ENCODE data around the gene KDM4B.

KDM4B gene

DNA sequence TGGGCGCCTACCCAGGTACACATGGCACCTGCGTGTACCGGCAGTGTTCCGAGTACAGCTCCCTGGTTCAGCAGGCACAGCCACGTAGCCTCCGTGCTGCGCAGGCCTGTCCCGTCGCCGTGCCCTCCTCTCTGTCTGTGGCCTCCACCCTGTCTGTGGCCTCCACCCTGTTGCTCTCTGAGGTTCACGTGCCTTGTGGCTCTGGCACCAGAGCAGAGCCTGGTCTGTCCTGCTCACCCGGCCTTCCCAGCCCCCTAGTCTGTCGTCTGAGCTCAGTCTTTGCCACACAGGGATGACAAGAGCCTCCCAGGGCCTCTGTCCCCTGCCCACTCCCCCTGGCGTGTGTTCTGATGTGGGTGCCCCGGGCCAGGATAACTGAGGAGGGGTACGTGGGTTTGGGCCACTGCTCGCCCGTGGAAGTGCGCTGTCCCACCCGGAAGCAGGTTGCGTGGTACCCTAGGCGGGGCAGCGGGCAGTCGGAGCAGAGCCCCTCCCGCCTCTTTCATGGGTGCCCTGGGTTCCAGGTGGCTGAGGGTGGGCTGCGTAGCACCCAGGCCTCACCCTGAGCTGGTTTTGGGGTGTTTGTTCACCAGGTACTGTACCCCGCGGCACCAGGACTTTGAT, 71.7 kb downstream of the KDM4B start:
- peaks cover 75% of the 10 kb centered on the region for H3K36me3 ChIP-seq (ENCODE audit: insufficient read depth, low read length)
- no peaks in the 10 kb centered on the region for H3K9me3 ChIP-seq (ENCODE audit: insufficient read depth, low read length, severe bottlenecking)
- no peaks in the 10 kb centered on the region for H3K27me3 ChIP-seq (ENCODE audit: insufficient read depth, low read length, poor library complexity)
- TF ChIP-seq, protein P1, sequence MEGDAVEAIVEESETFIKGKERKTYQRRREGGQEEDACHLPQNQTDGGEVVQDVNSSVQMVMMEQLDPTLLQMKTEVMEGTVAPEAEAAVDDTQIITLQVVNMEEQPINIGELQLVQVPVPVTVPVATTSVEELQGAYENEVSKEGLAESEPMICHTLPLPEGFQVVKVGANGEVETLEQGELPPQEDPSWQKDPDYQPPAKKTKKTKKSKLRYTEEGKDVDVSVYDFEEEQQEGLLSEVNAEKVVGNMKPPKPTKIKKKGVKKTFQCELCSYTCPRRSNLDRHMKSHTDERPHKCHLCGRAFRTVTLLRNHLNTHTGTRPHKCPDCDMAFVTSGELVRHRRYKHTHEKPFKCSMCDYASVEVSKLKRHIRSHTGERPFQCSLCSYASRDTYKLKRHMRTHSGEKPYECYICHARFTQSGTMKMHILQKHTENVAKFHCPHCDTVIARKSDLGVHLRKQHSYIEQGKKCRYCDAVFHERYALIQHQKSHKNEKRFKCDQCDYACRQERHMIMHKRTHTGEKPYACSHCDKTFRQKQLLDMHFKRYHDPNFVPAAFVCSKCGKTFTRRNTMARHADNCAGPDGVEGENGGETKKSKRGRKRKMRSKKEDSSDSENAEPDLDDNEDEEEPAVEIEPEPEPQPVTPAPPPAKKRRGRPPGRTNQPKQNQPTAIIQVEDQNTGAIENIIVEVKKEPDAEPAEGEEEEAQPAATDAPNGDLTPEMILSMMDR (IDR thresholded peaks at IDR 0.05; ENCODE audit: borderline replicate concordance, extremely low read depth, low read length, poor library complexity, severe bottlenecking): no peak
- no peak for TF ChIP-seq EZH2 (IDR thresholded peaks at IDR 0.05; ENCODE audit: borderline replicate concordance, low read depth, low read length, severe bottlenecking)
- no peak overlapping the region for H3K27ac ChIP-seq (ENCODE audit: low read length)
- H3K4me3 ChIP-seq (ENCODE audit: low read depth in 1 of 2, low read length in 2 of 2): no peak overlapping the region
- no peaks in the 10 kb centered on the region for H3K4me1 ChIP-seq (ENCODE audit: insufficient read depth, low read length)
- peaks cover 47% of the 10 kb centered on the region for H4K20me1 ChIP-seq (ENCODE audit: insufficient read depth, low read length)
- no peak overlapping the region for H3K9ac ChIP-seq (ENCODE audit: low read depth, low read length)
- H3K79me2 ChIP-seq (ENCODE audit: insufficient read depth, low read length): peaks cover 20% of the 10 kb centered on the region
- H3K4me2 ChIP-seq (ENCODE audit: insufficient read depth, low read length): no peak overlapping the region
- no peak overlapping the region for H2AFZ ChIP-seq (ENCODE audit: low read depth, low read length)
- no peak for DNase-seq
- no peak for ATAC-seq (ENCODE audit: insufficient read depth, low read depth)

DNA sequence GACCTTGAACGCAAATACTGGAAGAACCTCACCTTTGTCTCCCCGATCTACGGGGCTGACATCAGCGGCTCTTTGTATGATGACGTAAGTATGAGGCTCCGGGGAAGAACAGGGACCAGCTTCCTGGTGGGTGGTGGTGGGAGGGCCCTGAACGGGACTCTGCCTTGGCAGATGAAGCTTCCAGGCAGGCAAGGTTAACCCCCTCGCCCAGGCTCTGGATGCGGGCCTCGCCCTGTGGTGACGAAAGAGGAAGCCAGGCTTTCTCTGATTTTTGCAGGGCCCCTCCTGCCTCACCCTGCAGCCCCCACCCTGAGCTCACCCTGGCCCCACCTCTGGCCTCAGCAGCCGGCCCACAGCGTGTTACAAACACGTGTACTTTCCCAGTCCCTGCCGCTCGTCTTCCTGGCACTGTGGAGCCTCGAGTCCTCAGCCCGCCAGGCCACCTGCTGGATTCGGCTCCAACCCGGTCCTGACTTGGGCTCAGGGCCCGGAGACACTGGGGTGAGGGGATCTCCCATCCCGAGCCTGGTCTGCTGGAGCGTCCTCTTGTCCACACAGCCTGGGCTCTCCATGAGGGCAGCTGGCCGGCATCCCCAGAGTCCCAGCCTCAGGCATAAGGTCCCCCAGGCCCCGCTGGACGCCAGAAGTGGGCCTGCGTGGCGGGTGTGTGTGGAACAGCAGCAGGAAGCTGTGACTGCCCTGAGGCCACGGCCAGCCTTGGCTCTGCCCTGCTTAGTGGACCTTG, 72.4 kb downstream of the KDM4B start:
- TF ChIP-seq, protein P1 (IDR thresholded peaks at IDR 0.05; ENCODE audit: borderline replicate concordance, extremely low read depth, low read length, poor library complexity, severe bottlenecking): no peak
- no peak for TF ChIP-seq EZH2 (IDR thresholded peaks at IDR 0.05; ENCODE audit: borderline replicate concordance, low read depth, low read length, severe bottlenecking)
- H3K27ac ChIP-seq (ENCODE audit: low read length): no peak overlapping the region
- no peak overlapping the region for H3K4me2 ChIP-seq (ENCODE audit: insufficient read depth, low read length)
- H4K20me1 ChIP-seq (ENCODE audit: insufficient read depth, low read length): peaks cover 47% of the 10 kb centered on the region
- H3K36me3 ChIP-seq (ENCODE audit: insufficient read depth, low read length): peaks cover 77% of the 10 kb centered on the region
- no peak overlapping the region for H3K9ac ChIP-seq (ENCODE audit: low read depth, low read length)
- no peaks in the 10 kb centered on the region for H3K9me3 ChIP-seq (ENCODE audit: insufficient read depth, low read length, severe bottlenecking)
- H3K79me2 ChIP-seq (ENCODE audit: insufficient read depth, low read length): peaks cover 20% of the 10 kb centered on the region
- H3K27me3 ChIP-seq (ENCODE audit: insufficient read depth, low read length, poor library complexity): no peaks in the 10 kb centered on the region
- H3K4me1 ChIP-seq (ENCODE audit: insufficient read depth, low read length): no peaks in the 10 kb centered on the region
- DNase-seq (no peak), ATAC-seq (ENCODE audit: insufficient read depth, low read depth) (no peak)
- H3K4me3 ChIP-seq (ENCODE audit: low read depth in 1 of 2, low read length in 2 of 2): no peak overlapping the region
- no peak overlapping the region for H2AFZ ChIP-seq (ENCODE audit: low read depth, low read length)

DNA sequence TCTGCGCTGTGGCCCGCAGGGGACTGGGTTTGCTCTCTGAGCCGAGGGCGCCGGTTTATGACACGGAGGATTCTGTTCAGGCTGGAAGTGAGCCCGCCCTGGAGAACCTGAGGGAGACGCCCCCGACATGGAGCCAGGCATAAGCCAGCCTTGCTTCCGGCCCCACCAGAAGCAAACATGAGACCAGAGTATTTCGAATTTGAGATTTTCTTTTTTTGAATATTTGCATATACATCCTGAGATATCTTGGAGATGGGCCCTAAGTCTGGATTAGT, 72.9 kb downstream of the KDM4B start:
- no peak overlapping the region for H2AFZ ChIP-seq (ENCODE audit: low read depth, low read length)
- no peak overlapping the region for H3K4me3 ChIP-seq (ENCODE audit: low read depth in 1 of 2, low read length in 2 of 2)
- DNase-seq: no peak
- H4K20me1 ChIP-seq (ENCODE audit: insufficient read depth, low read length): peaks cover 48% of the 10 kb centered on the region
- no peak for ATAC-seq (ENCODE audit: insufficient read depth, low read depth)
- no peaks in the 10 kb centered on the region for H3K27me3 ChIP-seq (ENCODE audit: insufficient read depth, low read length, poor library complexity)
- no peaks in the 10 kb centered on the region for H3K9me3 ChIP-seq (ENCODE audit: insufficient read depth, low read length, severe bottlenecking)
- no peak overlapping the region for H3K9ac ChIP-seq (ENCODE audit: low read depth, low read length)
- TF ChIP-seq, protein P1 (IDR thresholded peaks at IDR 0.05; ENCODE audit: borderline replicate concordance, extremely low read depth, low read length, poor library complexity, severe bottlenecking): no peak
- TF ChIP-seq EZH2 (IDR thresholded peaks at IDR 0.05; ENCODE audit: borderline replicate concordance, low read depth, low read length, severe bottlenecking): no peak
- peaks cover 77% of the 10 kb centered on the region for H3K36me3 ChIP-seq (ENCODE audit: insufficient read depth, low read length)
- peaks cover 20% of the 10 kb centered on the region for H3K79me2 ChIP-seq (ENCODE audit: insufficient read depth, low read length)
- H3K4me2 ChIP-seq (ENCODE audit: insufficient read depth, low read length): no peak overlapping the region
- H3K4me1 ChIP-seq (ENCODE audit: insufficient read depth, low read length): no peaks in the 10 kb centered on the region
- no peak overlapping the region for H3K27ac ChIP-seq (ENCODE audit: low read length)

All from DND-41 (cell line).